Hematopoietic multipotent progenitor cell treated with erythropoietin and hydrocortisone succinate and interleukin-3 and kit ligand, for 17 days (in vitro differentiated cells): Measurements from ENCODE around the gene ARFRP1.
A peak's percentile ranks its signal among the peaks of the same experiment; 100 is the strongest.
"Not testable (repeated sequence)": the region's sequence is repeated elsewhere in the genome, so short reads cannot be mapped to it uniquely, and the experiment has no call there.

ENCODE experiments used
- DNase-seq: peaks from one replicate; pipeline ENCODE4 v3.0.0-alpha.2; 2015; ENCODE audit warnings: low spot score

Gene ARFRP1

DNA sequence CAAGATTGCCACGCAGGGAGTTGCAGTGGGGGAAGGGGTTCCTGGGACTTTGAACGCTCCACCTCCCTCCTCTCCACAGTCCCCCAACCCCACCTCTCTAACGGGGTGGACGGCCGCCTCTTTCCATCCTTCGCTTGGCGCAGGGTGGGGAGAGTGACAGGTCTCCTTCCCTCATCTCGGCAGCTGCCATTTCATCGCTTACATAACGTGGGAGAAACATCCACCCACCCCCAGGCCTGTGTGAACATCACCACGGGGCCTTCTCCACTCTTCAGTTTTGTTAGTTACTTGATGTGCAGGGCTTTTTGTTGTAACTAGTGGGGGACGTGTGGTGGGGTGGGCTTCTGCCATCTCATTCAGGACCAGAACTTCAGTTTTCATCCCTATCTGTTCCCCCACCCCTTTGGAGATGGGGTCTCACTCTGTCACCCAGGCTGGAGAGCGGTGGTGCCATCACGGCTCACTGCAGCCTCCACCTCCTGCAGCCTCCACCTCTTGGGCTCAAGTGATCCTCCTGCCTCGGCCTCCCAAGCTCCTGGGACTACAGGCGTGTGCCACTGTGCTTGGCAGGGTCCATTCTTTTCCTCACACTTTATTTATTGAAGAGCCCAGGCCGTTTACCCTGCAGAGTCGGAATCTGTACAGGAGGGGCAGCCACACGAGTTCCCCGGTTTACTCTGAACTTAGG, 32.0 kb downstream of the ARFRP1 start:
- DNase-seq: no peak

- no peak for DNase-seq
Observed at GRCh38 chr20:63673951-63674350, 33.8 kb downstream of the ARFRP1 start.

- DNase-seq: no peak
Observed at GRCh38 chr20:63672666-63673065, 35.1 kb downstream of the ARFRP1 start.

- not testable (repeated sequence) for DNase-seq
Observed at GRCh38 chr20:63671695-63672094, 36.1 kb downstream of the ARFRP1 start.

DNA sequence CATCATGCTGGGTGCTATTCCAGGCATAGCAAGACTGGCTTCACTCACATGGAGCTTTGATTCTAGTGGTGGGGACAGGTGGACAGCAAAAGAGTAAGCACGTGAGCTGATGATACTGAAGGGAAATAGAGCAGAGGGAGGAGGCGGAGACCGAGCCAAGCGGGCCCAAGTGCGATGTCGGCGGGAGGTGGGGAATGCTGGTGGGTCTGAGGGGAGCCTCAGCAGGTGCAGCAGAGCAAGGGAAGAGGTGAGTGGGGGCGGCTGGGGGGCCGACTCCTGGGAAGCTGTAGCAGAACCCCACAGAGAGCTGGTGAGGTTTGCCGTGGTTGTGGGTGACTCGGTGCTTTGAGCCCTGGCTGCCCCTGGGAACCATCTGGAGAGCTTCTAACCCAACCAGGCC, 39.4 kb downstream of the ARFRP1 start:
- DNase-seq: no peak

GRCh38 chr20:63667858-63668257, 39.9 kb downstream of the ARFRP1 start:
- DNase-seq: no peak

DNA sequence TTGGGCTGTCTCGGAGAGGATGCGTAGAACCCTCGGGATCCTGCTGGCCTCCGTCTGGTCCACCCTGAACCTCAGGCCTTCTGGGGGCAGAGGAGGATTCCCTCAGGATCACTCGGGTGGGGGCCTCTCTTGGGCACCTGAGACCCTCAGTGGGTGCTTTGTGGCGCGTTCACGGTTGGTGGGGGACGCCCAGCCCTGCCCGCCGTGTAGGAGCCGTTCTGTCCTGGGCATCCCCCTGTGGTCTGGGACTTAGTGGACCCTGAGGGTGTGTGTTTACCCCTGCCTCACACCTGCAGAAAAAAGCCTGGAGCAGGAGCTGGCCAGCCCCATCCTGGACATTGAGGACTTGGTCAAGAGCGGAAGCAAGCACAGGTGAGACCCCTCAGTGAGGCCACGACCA, 42.1 kb downstream of the ARFRP1 start:
- DNase-seq: no peak

- DNase-seq: no peak
Observed at GRCh38 chr20:63664861-63665594, 42.7 kb downstream of the ARFRP1 start.

DNA sequence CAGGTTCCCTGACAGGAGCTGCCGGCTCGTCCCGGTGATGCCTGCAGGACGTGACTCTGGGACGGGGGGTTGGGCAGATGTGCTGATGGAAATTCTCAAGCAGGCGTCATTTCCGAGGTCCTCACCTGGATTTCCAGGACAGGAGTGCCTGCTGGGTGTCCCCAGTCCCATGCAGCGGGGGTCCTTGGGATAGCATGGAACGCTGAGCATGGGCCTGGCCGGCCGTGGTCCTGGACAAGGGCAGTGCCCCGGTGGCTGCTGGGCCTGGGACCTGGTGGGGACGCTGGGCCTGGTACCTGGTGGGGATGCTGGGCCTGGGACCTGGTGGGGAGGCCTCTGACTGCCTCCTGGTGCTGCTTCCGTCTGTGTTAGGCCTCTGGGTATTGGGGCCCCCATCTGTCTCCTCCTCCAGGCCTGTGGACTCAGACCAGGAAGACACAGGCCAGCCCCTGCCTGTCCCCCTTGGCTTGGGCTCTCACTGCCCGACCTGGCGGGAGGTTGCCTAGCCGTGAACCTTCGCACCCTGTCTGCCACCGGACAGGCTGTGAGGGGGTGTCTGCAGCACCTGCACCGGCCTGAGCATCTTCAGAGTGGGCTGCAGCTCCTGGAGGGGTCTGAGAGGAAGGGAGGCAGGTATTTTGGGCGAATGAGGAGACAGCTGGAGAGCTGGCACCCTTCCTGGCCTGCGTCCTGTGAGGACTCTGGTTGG, 43.5 kb downstream of the ARFRP1 start:
- DNase-seq: no peak

DNA sequence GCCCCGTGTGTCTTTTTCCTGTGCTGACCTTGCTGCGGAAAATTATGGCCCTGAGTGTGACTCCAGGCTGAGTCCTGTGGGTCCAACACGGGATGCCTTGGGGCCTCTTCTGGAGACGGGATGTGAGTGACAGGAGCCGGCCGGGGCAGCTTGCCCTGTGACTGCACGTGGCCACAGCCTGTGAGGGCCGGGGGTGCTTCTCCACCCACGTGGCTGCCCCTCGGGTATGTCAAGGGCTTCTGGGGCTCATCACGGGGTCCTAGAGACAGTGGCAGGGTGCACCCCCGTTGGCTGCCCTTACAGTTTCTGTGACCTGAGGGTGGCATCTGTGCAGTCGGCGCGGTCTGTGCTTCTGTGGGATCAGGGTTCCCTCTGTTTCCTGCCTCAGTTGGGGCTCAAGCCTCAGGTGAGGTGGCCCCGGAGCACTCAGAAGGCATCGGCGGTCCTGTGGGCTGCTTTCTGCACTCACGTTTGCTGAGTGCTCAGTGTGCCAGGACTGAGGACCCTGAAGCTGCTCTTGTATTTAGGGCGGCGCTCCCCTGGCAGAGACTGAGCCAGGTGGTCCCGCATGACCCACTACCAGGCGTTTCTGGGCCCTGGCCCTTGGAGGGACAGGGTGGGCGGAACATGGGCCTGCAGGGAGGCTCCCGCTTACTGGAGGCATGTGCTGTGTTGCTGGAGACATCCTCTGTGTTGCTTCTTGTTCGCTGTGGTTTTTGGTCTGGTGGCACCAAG, 44.3 kb downstream of the ARFRP1 start:
- no peak for DNase-seq

- DNase-seq: no peak
Observed at GRCh38 chr20:63662813-63663189, 45.0 kb downstream of the ARFRP1 start.

- DNase-seq: no peak
Observed at GRCh38 chr20:63661959-63662812, 45.6 kb downstream of the ARFRP1 start.

- no peak for DNase-seq
Observed at GRCh38 chr20:63661108-63661507, 46.7 kb downstream of the ARFRP1 start.

DNA sequence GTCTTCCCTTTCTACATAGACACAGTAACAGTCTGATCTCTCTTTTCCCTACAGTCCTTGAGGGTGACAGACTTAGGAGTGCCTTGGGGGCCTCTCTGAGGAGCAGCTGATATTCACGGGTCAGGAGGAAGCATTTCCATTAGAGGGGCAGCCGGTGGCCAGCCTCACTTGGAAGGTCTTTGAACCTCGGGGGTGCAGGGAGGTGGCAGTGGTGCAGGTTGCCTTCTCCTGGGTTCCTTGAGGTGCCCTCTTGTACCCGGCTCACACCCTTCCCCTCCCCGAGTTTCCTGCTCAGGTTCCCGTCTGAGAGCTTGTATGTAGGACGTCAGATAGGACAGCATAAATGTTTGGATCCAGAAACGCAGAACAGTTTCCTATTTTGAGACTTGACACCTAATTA, 47.2 kb downstream of the ARFRP1 start:
- no peak for DNase-seq

DNA sequence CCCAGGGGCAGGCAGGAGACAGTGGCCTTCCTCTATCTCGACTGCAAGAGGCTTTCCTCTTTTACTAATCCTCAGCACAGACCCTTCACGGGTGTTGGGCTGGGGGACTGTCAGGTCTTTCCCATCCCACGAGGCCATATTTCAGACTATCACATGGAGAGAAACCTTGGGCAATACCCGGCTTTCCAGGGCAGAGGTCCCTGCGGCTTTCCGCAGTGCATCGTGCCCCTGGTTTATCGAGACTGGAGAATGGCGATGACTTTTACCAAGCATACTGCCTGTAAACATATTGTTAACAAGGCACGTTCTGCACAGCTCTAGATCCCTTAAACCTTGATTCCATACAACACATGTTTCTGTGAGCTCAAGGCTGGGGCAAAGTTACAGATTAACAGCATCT, 47.6 kb downstream of the ARFRP1 start:
- DNase-seq: not testable (repeated sequence)

DNA sequence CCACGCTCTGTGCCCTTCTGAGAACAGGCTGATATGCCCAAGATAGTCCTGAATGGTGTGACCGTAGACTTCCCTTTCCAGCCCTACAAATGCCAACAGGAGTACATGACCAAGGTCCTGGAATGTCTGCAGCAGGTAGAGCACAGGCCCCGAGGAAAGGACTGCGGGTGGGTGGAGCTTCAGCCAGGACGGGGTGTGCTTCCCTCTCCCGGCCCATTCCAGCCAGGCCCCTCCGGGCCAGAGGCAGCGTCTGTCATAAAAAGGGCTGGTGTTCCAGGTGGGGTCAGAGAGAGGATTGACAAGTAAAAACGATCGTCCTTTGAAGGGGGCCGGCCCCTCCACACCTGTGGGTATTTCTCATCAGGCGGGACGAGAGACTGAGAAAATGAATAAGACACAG, 48.4 kb downstream of the ARFRP1 start:
- no peak for DNase-seq

DNA sequence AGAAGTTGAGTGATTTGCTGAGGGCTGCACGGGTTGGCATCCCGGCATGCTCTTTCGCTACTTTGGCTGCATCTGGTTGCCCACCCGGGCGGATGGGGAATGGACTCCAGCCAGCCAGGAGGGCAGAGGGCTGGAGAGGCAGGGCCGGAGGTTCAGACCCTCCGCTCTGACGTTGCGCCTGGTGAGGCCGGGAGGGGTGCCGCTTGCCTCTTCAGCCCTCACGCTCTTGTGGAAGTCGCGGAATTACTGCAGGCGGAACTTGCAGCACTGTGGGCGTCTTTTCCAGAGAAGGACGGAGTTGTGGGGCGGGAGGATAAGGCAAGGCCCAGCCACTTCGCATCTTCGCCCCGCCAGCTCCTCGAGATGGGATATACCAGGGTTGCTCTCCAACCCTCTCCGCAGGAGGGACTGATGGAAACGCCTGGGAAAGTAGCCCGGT, 49.0 kb downstream of the ARFRP1 start:
- no peak for DNase-seq

DNA sequence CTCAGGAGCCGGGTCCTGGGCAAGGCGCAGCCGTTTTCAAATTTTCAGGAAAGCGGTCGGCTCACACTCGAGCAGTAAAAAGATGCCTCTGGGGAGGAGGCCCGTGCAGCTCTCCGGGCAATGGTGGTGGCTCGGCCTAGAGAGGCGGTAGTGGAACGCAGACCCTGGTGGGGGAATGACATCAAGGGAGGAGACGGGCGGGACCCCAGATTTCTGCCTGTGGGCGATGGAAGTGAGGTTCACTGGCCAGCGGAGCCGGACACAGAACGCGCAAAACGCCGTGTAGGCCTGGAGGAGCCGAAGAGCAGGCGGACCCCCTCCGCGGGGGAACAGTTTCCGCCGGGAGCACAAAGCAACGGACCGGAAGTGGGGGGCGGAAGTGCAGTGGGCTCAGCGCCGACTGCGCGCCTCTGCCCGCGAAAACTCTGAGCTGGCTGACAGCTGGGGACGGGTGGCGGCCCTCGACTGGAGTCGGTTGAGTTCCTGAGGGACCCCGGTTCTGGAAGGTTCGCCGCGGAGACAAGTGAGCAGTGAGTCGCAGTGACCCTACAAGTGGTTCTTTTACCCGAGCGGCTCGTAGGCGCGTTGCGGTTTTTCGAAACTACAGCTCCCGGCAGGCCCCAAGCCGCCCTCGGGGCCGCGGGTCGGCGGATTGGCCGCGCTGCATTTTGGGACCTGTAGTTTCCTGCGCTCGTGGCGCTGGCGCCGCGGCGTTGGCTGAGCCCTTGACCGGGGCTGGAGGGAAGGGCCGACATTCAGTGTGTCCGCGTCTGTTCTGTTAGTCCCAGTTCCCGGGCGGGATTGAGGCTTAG, 49.6 kb downstream of the ARFRP1 start, which contains the start of gene RTEL1:
RTEL1 (plus strand) TSS at position 376 of the 812 bp plus-strand sequence. CDS start 1,091 bp downstream, outside the sequence.
- peak; percentile 93 for DNase-seq

- no peak for DNase-seq
Observed at GRCh38 chr20:63657260-63657936, 50.4 kb downstream of the ARFRP1 start.

DNA sequence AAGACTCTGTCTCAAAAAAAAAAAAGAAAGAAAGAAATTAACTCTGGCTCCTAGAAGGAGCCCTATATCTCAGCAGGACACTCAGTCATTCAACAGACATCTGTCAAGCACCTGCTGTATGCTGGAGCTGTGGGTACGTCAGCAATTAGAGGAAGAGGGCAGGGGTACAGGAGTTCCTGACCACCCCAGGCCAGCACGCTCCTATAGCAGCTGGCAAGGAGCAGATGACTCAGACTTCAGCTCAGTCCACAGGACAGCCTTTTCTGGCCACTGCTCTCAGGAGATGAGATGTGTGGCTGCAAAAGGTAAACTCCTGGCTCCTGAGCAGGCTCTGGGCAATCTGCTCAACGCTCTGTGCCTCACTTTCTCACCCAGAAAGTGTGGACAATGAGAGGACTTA, 51.3 kb downstream of the ARFRP1 start:
- no peak for DNase-seq
